GM12878 (cell line): ENCODE data around the gene OPRL1. TPM values are rescaled to one million over a fixed set of nuclear protein-coding genes. Genes with fewer than 3 reads are reported as not detected.

Experiments used
- HDAC6 ChIP-seq: fragments of 200-600 bp; sonication (generic); IDR thresholded peaks from one replicate; pipeline ENCODE4 v1.8.0; 2017; ENCODE audit warnings: antibody characterized with exemption; ENCODE audit not compliant: unreplicated experiment
- MTA3 ChIP-seq: IDR thresholded peaks from 2 replicates; pipeline ENCODE4 v1.6.1; 2012; ENCODE audit warnings: low read length, inconsistent platforms, borderline replicate concordance
- PAX5 ChIP-seq: IDR thresholded peaks from 2 replicates; pipeline ENCODE4 v1.6.1; 2011; ENCODE audit warnings: low read depth, low read length, borderline replicate concordance
- RELA ChIP-seq: fragments of 450-650 bp; IDR thresholded peaks from 2 replicates; pipeline ENCODE4 v1.8.0; 2014; ENCODE audit warnings: borderline replicate concordance; ENCODE audit not compliant: partially characterized antibody
- SIX5 ChIP-seq: IDR thresholded peaks from 2 replicates; pipeline ENCODE4 v1.6.1; 2011; ENCODE audit warnings: mild to moderate bottlenecking, low read depth, low read length, moderate library complexity; ENCODE audit not compliant: severe bottlenecking
- SUZ12 ChIP-seq: fragments of 200-600 bp; sonication (generic); IDR thresholded peaks from one replicate; pipeline ENCODE4 v1.6.1; 2018; ENCODE audit warnings: antibody characterized with exemption, mild to moderate bottlenecking; ENCODE audit not compliant: unreplicated experiment
- polyA plus RNA-seq, 11 experiments: library from polyadenylated mRNA; depleted of rRNA in 4 of 11; unstranded in 6 of 11; stranded (reverse) in 5 of 11; fragments of >200 nt; fragmentation: Nextera tagmentation in 4 of 11; fragmentation: Illumina TruSeq in 1 of 11; extraction: Ambion mirVana in 4 of 11; extraction: Trizol in 1 of 11; gene quantifications; 1 replicate in 1 of 11; 2 replicates in 10 of 11; pipeline versions ENCODE4 v1.2.1 to v1.2.3, GENCODE V29; 2011 to 2016; ENCODE audit warnings: inconsistent platforms in 2 of 11, missing spikeins in 2 of 11, low read depth in 1 of 11
- total RNA-seq, 4 experiments: library from RNA; depleted of rRNA in 3 of 4; stranded (reverse); fragments of >200 nt in 3 of 4; fragmentation: Illumina TruSeq in 1 of 4; extraction: Trizol in 1 of 4; gene quantifications; 2 replicates each; pipeline versions ENCODE4 v1.2.1 to v1.2.3, GENCODE V29; 2013 to 2021
- TF ChIP-seq, protein P1 (sequence below): fragments of 450-650 bp; IDR thresholded peaks from 2 replicates; pipeline ENCODE4 v1.6.1; 2017; ENCODE audit warnings: mild to moderate bottlenecking, low read depth, inconsistent platforms; ENCODE audit not compliant: poor library complexity, severe bottlenecking
- TF ChIP-seq, protein P2 (sequence below): IDR thresholded peaks from 2 replicates; pipeline ENCODE4 v1.6.1; 2012; ENCODE audit warnings: low read depth, low read length, improper control_type of control experiment
- TF ChIP-seq, protein P3 (sequence below): fragments of 450-650 bp; IDR thresholded peaks from 2 replicates; pipeline ENCODE4 v1.6.1; 2018; ENCODE audit warnings: borderline replicate concordance, mild to moderate bottlenecking; ENCODE audit not compliant: partially characterized antibody
- TF ChIP-seq, protein P4 (sequence below): fragments of 450-650 bp; formaldehyde crosslinking; IDR thresholded peaks from 2 replicates; pipeline ENCODE4 v1.4.0; 2022; ENCODE audit warnings: mild to moderate bottlenecking, moderate library complexity
- TF ChIP-seq, protein P5 (sequence below): fragments of 150-350 bp; IDR thresholded peaks from 2 replicates; pipeline ENCODE4 v1.6.1; 2014; ENCODE audit warnings: mild to moderate bottlenecking, low read depth, low read length

OPRL1 gene
- total and polyA plus RNA-seq, 10 of the 15 experiments (the other 5 are each of a cell fraction or from before 2014, with no cell fraction given), result 0.04 to 0.41 (median 0.24) TPM; not detected in 1

DNA sequence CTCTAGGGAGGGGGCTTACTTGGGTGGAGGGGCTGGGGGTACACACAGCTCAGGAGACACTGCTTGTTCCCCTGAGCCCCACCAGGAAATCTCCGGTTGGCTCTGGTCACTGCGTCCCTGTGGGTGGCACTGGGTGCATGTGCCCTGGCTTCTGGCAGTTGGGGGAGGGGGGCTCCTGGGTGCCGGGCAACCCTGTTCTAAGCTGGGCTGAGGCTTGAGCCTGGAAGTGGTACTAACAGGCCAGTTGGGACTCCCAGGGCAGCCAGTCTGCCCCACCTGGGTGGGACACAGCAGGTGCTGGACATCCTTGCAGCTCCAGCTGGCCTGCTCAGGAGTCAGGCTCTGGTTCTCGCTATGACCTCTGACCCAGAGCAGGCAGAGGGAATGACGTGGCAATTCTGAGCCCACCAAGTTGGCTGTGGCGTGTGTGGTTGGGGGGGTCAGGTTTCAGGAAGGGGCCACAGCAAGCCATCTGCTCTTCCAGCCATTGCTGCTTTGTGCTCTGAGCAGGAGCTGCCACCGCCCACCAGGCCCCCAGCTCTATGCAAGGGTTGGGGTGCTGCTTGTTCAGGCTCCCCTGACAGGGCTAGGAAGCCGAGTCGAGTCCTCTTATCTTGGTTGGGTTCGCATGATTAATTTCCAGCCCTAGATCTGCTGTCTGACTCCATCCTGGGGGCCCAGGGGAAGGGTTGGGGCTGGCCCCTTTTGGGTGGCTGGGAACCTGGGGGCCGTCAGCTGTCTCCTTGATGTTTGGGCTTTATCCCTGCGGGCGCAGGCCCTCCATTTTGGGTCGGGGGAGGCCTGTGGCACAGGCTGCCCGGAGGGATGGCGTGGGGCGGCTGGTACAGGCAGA lies 43.3 kb upstream of the OPRL1 start (continued):
- TF ChIP-seq, protein P1, sequence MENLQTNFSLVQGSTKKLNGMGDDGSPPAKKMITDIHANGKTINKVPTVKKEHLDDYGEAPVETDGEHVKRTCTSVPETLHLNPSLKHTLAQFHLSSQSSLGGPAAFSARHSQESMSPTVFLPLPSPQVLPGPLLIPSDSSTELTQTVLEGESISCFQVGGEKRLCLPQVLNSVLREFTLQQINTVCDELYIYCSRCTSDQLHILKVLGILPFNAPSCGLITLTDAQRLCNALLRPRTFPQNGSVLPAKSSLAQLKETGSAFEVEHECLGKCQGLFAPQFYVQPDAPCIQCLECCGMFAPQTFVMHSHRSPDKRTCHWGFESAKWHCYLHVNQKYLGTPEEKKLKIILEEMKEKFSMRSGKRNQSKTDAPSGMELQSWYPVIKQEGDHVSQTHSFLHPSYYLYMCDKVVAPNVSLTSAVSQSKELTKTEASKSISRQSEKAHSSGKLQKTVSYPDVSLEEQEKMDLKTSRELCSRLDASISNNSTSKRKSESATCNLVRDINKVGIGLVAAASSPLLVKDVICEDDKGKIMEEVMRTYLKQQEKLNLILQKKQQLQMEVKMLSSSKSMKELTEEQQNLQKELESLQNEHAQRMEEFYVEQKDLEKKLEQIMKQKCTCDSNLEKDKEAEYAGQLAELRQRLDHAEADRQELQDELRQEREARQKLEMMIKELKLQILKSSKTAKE, result no peak
- TF ChIP-seq, protein P2, sequence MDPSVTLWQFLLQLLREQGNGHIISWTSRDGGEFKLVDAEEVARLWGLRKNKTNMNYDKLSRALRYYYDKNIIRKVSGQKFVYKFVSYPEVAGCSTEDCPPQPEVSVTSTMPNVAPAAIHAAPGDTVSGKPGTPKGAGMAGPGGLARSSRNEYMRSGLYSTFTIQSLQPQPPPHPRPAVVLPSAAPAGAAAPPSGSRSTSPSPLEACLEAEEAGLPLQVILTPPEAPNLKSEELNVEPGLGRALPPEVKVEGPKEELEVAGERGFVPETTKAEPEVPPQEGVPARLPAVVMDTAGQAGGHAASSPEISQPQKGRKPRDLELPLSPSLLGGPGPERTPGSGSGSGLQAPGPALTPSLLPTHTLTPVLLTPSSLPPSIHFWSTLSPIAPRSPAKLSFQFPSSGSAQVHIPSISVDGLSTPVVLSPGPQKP, result no peak; the same call in 1 of the 2 replicates
- TF ChIP-seq, protein P3, sequence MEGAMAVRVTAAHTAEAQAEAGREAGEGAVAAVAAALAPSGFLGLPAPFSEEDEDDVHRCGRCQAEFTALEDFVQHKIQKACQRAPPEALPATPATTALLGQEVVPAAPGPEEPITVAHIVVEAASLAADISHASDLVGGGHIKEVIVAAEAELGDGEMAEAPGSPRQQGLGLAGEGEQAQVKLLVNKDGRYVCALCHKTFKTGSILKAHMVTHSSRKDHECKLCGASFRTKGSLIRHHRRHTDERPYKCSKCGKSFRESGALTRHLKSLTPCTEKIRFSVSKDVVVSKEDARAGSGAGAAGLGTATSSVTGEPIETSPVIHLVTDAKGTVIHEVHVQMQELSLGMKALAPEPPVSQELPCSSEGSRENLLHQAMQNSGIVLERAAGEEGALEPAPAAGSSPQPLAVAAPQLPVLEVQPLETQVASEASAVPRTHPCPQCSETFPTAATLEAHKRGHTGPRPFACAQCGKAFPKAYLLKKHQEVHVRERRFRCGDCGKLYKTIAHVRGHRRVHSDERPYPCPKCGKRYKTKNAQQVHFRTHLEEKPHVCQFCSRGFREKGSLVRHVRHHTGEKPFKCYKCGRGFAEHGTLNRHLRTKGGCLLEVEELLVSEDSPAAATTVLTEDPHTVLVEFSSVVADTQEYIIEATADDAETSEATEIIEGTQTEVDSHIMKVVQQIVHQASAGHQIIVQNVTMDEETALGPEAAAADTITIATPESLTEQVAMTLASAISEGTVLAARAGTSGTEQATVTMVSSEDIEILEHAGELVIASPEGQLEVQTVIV, result no peak
- TF ChIP-seq MTA3 (no peak), HDAC6 (no peak), SUZ12 (no peak), PAX5 (no peak; the same call in 1 of the 2 replicates), RELA (no peak), SIX5 (no peak)
- TF ChIP-seq, protein P4, sequence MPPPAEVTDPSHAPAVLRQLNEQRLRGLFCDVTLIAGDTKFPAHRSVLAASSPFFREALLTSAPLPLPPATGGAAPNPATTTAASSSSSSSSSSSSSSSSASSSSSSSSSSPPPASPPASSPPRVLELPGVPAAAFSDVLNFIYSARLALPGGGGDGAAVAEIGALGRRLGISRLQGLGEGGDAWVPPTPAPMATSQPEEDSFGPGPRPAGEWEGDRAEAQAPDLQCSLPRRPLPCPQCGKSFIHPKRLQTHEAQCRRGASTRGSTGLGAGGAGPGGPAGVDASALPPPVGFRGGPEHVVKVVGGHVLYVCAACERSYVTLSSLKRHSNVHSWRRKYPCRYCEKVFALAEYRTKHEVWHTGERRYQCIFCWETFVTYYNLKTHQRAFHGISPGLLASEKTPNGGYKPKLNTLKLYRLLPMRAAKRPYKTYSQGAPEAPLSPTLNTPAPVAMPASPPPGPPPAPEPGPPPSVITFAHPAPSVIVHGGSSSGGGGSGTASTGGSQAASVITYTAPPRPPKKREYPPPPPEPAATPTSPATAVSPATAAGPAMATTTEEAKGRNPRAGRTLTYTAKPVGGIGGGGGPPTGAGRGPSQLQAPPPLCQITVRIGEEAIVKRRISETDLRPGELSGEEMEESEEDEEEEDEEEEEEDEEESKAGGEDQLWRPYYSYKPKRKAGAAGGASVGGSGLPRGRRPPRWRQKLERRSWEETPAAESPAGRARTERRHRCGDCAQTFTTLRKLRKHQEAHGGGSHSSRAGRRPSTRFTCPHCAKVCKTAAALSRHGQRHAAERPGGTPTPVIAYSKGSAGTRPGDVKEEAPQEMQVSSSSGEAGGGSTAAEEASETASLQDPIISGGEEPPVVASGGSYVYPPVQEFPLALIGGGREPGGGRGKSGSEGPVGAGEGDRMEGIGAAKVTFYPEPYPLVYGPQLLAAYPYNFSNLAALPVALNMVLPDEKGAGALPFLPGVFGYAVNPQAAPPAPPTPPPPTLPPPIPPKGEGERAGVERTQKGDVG (CRISPR knock-in tag), result no peak
- TF ChIP-seq, protein P5, sequence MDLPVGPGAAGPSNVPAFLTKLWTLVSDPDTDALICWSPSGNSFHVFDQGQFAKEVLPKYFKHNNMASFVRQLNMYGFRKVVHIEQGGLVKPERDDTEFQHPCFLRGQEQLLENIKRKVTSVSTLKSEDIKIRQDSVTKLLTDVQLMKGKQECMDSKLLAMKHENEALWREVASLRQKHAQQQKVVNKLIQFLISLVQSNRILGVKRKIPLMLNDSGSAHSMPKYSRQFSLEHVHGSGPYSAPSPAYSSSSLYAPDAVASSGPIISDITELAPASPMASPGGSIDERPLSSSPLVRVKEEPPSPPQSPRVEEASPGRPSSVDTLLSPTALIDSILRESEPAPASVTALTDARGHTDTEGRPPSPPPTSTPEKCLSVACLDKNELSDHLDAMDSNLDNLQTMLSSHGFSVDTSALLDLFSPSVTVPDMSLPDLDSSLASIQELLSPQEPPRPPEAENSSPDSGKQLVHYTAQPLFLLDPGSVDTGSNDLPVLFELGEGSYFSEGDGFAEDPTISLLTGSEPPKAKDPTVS, result no peak
